ENCODE data around the gene ARFGEF2.

DNA sequence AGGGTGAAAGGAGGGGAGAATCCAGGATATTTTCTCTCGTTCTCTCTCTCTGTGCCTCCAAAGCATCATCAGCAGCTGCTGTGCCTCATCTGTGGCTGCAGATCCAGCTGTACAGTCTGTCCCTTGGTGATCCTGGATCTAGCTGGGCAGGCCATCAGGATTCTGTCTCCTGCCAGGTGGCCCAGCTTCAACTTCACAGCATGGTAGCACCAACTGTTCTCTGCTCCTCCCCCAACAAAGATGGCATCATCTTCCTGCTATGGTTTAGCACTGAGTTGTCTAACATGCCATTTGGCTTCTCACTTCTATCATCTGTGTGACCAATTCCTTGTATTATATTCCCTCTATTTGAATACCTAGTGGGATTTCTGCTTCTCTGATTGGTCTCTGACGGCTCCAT is 28.6 kb upstream of the ARFGEF2 start:
- TF ChIP-seq, protein P1, sequence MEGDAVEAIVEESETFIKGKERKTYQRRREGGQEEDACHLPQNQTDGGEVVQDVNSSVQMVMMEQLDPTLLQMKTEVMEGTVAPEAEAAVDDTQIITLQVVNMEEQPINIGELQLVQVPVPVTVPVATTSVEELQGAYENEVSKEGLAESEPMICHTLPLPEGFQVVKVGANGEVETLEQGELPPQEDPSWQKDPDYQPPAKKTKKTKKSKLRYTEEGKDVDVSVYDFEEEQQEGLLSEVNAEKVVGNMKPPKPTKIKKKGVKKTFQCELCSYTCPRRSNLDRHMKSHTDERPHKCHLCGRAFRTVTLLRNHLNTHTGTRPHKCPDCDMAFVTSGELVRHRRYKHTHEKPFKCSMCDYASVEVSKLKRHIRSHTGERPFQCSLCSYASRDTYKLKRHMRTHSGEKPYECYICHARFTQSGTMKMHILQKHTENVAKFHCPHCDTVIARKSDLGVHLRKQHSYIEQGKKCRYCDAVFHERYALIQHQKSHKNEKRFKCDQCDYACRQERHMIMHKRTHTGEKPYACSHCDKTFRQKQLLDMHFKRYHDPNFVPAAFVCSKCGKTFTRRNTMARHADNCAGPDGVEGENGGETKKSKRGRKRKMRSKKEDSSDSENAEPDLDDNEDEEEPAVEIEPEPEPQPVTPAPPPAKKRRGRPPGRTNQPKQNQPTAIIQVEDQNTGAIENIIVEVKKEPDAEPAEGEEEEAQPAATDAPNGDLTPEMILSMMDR (IDR thresholded peaks at IDR 0.05) = no peak
- no peak for TF ChIP-seq POLR2AphosphoS5 (IDR thresholded peaks at IDR 0.05)

All from esophagus muscularis mucosa (tissue), 3 donors.